Measurements from ENCODE around the gene NOP9. TPM values are rescaled to one million over a fixed set of nuclear protein-coding genes. Genes with fewer than 3 reads are reported as not detected.
A peak's percentile ranks its signal among the peaks of the same experiment; 100 is the strongest.

Gene NOP9
- total RNA-seq, 1 donor from 2014 or later, result 22.0 TPM

GRCh38 chr14:24292118-24292807 is 7.4 kb upstream of the NOP9 start:
- TF ChIP-seq CTCF (IDR thresholded peaks at IDR 0.05), result no peak
- no peak overlapping the region for H3K27ac ChIP-seq
- peaks cover 77% of the 10 kb centered on the region for H3K36me3 ChIP-seq
- DNase-seq (no peak), ATAC-seq (no peak)
- peaks cover 9% of the 10 kb centered on the region for H3K4me1 ChIP-seq
- no peak overlapping the region for H3K4me3 ChIP-seq
- no peaks in the 10 kb centered on the region for H3K9me3 ChIP-seq
- no peaks in the 10 kb centered on the region for H3K27me3 ChIP-seq (ENCODE audit: low read depth)
- intact Hi-C loops (cut with DNase I), result loop anchor here (10.0 kb wide), 1 partner anchor 47 kb away; the partner anchor contains the start of gene TINF2

GRCh38 chr14:24293525-24293924 is 6.1 kb upstream of the NOP9 start:
- ATAC-seq (no peak), DNase-seq (no peak)
- peaks cover 77% of the 10 kb centered on the region for H3K36me3 ChIP-seq
- intact Hi-C loops (cut with DNase I), result loop anchor here (10.0 kb wide), 1 partner anchor 49 kb away; the partner anchor contains the start of gene TINF2
- H3K27me3 ChIP-seq (ENCODE audit: low read depth), result no peaks in the 10 kb centered on the region
- no peak overlapping the region for H3K4me3 ChIP-seq
- peaks cover 13% of the 10 kb centered on the region for H3K4me1 ChIP-seq
- H3K27ac ChIP-seq, result no peak overlapping the region
- no peak for TF ChIP-seq CTCF (IDR thresholded peaks at IDR 0.05)
- no peaks in the 10 kb centered on the region for H3K9me3 ChIP-seq

- no peak overlapping the region for H3K4me3 ChIP-seq
- peak overlapping the region; percentile 38 for H3K27ac ChIP-seq
- TF ChIP-seq CTCF (IDR thresholded peaks at IDR 0.05), result peak; percentile 81
- H3K9me3 ChIP-seq, result no peaks in the 10 kb centered on the region
- ATAC-seq (peak; percentile 75 to 81), DNase-seq (peak; percentile 72)
- peaks cover 57% of the 10 kb centered on the region for H3K36me3 ChIP-seq
- intact Hi-C loops (cut with DNase I), result loop anchor here (10.0 kb wide), 1 partner anchor 52 kb away; the partner anchor contains the start of gene TINF2
- no peaks in the 10 kb centered on the region for H3K27me3 ChIP-seq (ENCODE audit: low read depth)
- H3K4me1 ChIP-seq, result peaks cover 31% of the 10 kb centered on the region
These were observed 3.1 kb upstream of the NOP9 start for GRCh38 chr14:24296341-24297157.

- TF ChIP-seq CTCF (IDR thresholded peaks at IDR 0.05), result peak; percentile 40
- H3K36me3 ChIP-seq, result peaks cover 57% of the 10 kb centered on the region
- H3K27ac ChIP-seq, result no peak overlapping the region
- H3K9me3 ChIP-seq, result no peaks in the 10 kb centered on the region
- H3K27me3 ChIP-seq (ENCODE audit: low read depth), result no peaks in the 10 kb centered on the region
- intact Hi-C loops (cut with DNase I), result loop anchor here (10.0 kb wide), 1 partner anchor 53 kb away; the partner anchor contains the start of gene TINF2
- H3K4me1 ChIP-seq, result peaks cover 31% of the 10 kb centered on the region
- no peak for DNase-seq
- H3K4me3 ChIP-seq, result no peak overlapping the region
- ATAC-seq, result peak in 1 of 2 donors; percentile 48
These were observed 2.3 kb upstream of the NOP9 start for GRCh38 chr14:24297190-24297964.

GRCh38 chr14:24298892-24299254 is 777 bp upstream of the NOP9 start:
- no peak for TF ChIP-seq CTCF (IDR thresholded peaks at IDR 0.05)
- ATAC-seq (peak; percentile 4 to 35), DNase-seq (no peak)
- Histone ChIP-seq H3K27me3 (ENCODE audit: low read depth) (no peaks in the 10 kb centered on the region), H3K9me3 (no peaks in the 10 kb centered on the region), H3K36me3 (peaks cover 57% of the 10 kb centered on the region), H3K4me1 (peaks cover 31% of the 10 kb centered on the region), H3K4me3 (peak overlapping the region; percentile 99), H3K27ac (peak overlapping the region; percentile 92)
- intact Hi-C loops (cut with DNase I), result loop anchor here (10.0 kb wide), 1 partner anchor 54 kb away; the partner anchor contains the start of gene TINF2
